T-helper 17 cell (primary cell): Measurements from ENCODE around the gene ETV6. TPM values are rescaled to one million over a fixed set of nuclear protein-coding genes. Genes with fewer than 3 reads are reported as not detected.
"Not testable (repeated sequence)": the region's sequence is repeated elsewhere in the genome, so short reads cannot be mapped to it uniquely, and the experiment has no call there.

Experiments used
- ATAC-seq: fragments of 150-1000 bp; cut with Tn5 transposase; 2 replicates; pipeline ENCODE4 v1.10.0; 2021; ENCODE audit warnings: mild to moderate bottlenecking, moderate library complexity
- DNase-seq, 3 donors: peaks; one replicate each; pipeline versions ENCODE4 v3.0.0 to v3.0.0-alpha.2; 2020 to 2021
- H3K9me3 ChIP-seq: one replicate; pipeline ENCODE4 v1.7.0; 2013; ENCODE audit warnings: low read length, mild to moderate bottlenecking; ENCODE audit not compliant: control insufficient read depth, poor library complexity, severe bottlenecking
- H3K27ac Mint-ChIP-seq: one replicate; pipeline ENCODE4 v1.8.0; 2022; ENCODE audit warnings: mild to moderate bottlenecking, moderate library complexity, mixed read lengths
- H3K27me3 Mint-ChIP-seq: one replicate; pipeline ENCODE4 v1.8.0; 2022; ENCODE audit warnings: mixed read lengths
- H3K36me3 Mint-ChIP-seq: one replicate; pipeline ENCODE4 v1.8.0; 2022; ENCODE audit warnings: low read depth, mixed read lengths
- H3K4me1 Mint-ChIP-seq: one replicate; pipeline ENCODE4 v1.8.0; 2022; ENCODE audit warnings: mild to moderate bottlenecking, mixed read lengths
- H3K4me3 Mint-ChIP-seq: one replicate; pipeline ENCODE4 v1.8.0; 2022; ENCODE audit warnings: mild to moderate bottlenecking, moderate library complexity, mixed read lengths
- total RNA-seq, 4 donors: library from RNA in 2 of 4; stranded (reverse) in 2 of 4; gene quantifications; one replicate each; pipeline ENCODE4 v1.2.3 and lab custom pipeline; 2022 to 2026

ETV6 gene
- total RNA-seq, 2 donors from 2014 or later = 57.3 to 60.6 TPM

GRCh38 chr12:11630046-11630706 lies 19.3 kb upstream of the ETV6 start:
- DNase-seq (no peak), ATAC-seq (no peak)
- Mint-ChIP-seq H3K27ac (no peak overlapping the region), H3K4me1 (peaks cover 2% of the 10 kb centered on the region), H3K36me3 (no peaks in the 10 kb centered on the region), H3K4me3 (no peak overlapping the region), H3K27me3 (peaks cover 6% of the 10 kb centered on the region)
- H3K9me3 ChIP-seq = no peaks in the 10 kb centered on the region

- H3K27ac Mint-ChIP-seq = no peak overlapping the region
- H3K4me1 Mint-ChIP-seq = no peaks in the 10 kb centered on the region
- DNase-seq (no peak), ATAC-seq (no peak)
- no peak overlapping the region for H3K4me3 Mint-ChIP-seq
- peaks cover 6% of the 10 kb centered on the region for H3K27me3 Mint-ChIP-seq
- H3K9me3 ChIP-seq = no peaks in the 10 kb centered on the region
- no peaks in the 10 kb centered on the region for H3K36me3 Mint-ChIP-seq
Measured at GRCh38 chr12:11631288-11631687, 18.2 kb upstream of the ETV6 start.

- DNase-seq, H3K27me3 Mint-ChIP-seq, H3K27ac Mint-ChIP-seq, ATAC-seq, H3K36me3 Mint-ChIP-seq, H3K9me3 ChIP-seq, H3K4me3 Mint-ChIP-seq, H3K4me1 Mint-ChIP-seq: not testable (repeated sequence)
Measured at GRCh38 chr12:11631881-11632280, 17.6 kb upstream of the ETV6 start.

- DNase-seq (no peak), ATAC-seq (no peak)
- Mint-ChIP-seq H3K4me3 (no peak overlapping the region), H3K27me3 (peaks cover 6% of the 10 kb centered on the region), H3K4me1 (no peaks in the 10 kb centered on the region), H3K27ac (no peak overlapping the region), H3K36me3 (no peaks in the 10 kb centered on the region)
- H3K9me3 ChIP-seq = no peaks in the 10 kb centered on the region
Measured at GRCh38 chr12:11633968-11634367, 15.5 kb upstream of the ETV6 start.

GRCh38 chr12:11635341-11635740 lies 14.1 kb upstream of the ETV6 start:
- Mint-ChIP-seq H3K4me1 (no peaks in the 10 kb centered on the region), H3K36me3 (no peaks in the 10 kb centered on the region), H3K27ac (no peak overlapping the region), H3K4me3 (no peak overlapping the region), H3K27me3 (peaks cover 2% of the 10 kb centered on the region)
- DNase-seq (no peak), ATAC-seq (no peak)
- H3K9me3 ChIP-seq = no peaks in the 10 kb centered on the region

- no peak for DNase-seq
- Mint-ChIP-seq H3K4me1 (no peaks in the 10 kb centered on the region), H3K36me3 (no peaks in the 10 kb centered on the region), H3K4me3 (no peak overlapping the region), H3K27me3 (no peaks in the 10 kb centered on the region), H3K27ac (no peak overlapping the region)
- ATAC-seq = no peak
- no peaks in the 10 kb centered on the region for H3K9me3 ChIP-seq
Measured at GRCh38 chr12:11638315-11638916, 11.1 kb upstream of the ETV6 start.

GRCh38 chr12:11639454-11639853 lies 10.0 kb upstream of the ETV6 start:
- H3K9me3 ChIP-seq = no peaks in the 10 kb centered on the region
- no peaks in the 10 kb centered on the region for H3K4me1 Mint-ChIP-seq
- no peaks in the 10 kb centered on the region for H3K27me3 Mint-ChIP-seq
- H3K27ac Mint-ChIP-seq = no peak overlapping the region
- ATAC-seq (no peak), DNase-seq (no peak)
- H3K36me3 Mint-ChIP-seq = no peaks in the 10 kb centered on the region
- no peak overlapping the region for H3K4me3 Mint-ChIP-seq

GRCh38 chr12:11641522-11641921 lies 8.0 kb upstream of the ETV6 start:
- H3K36me3 Mint-ChIP-seq = no peaks in the 10 kb centered on the region
- ATAC-seq (no peak), DNase-seq (no peak)
- no peaks in the 10 kb centered on the region for H3K27me3 Mint-ChIP-seq
- H3K27ac Mint-ChIP-seq = no peak overlapping the region
- no peaks in the 10 kb centered on the region for H3K4me1 Mint-ChIP-seq
- H3K4me3 Mint-ChIP-seq = no peak overlapping the region
- no peaks in the 10 kb centered on the region for H3K9me3 ChIP-seq

GRCh38 chr12:11642785-11643184 lies 6.7 kb upstream of the ETV6 start:
- no peak for ATAC-seq
- Mint-ChIP-seq H3K27ac (peak overlapping the region; percentile 4), H3K4me3 (no peak overlapping the region), H3K36me3 (no peaks in the 10 kb centered on the region), H3K27me3 (no peaks in the 10 kb centered on the region), H3K4me1 (no peaks in the 10 kb centered on the region)
- DNase-seq = no peak
- no peaks in the 10 kb centered on the region for H3K9me3 ChIP-seq

GRCh38 chr12:11645391-11645790 lies 4.1 kb upstream of the ETV6 start:
- Mint-ChIP-seq H3K27me3 (no peaks in the 10 kb centered on the region), H3K27ac (no peak overlapping the region), H3K36me3 (peaks cover 4% of the 10 kb centered on the region), H3K4me1 (peaks cover 2% of the 10 kb centered on the region), H3K4me3 (no peak overlapping the region)
- ATAC-seq = no peak
- no peak for DNase-seq
- no peaks in the 10 kb centered on the region for H3K9me3 ChIP-seq

GRCh38 chr12:11648514-11649412 lies 711 bp upstream of the ETV6 start:
- Mint-ChIP-seq H3K4me3 (peak overlapping the region; percentile 98), H3K36me3 (peaks cover 4% of the 10 kb centered on the region), H3K4me1 (peaks cover 29% of the 10 kb centered on the region), H3K27ac (peak overlapping the region; percentile 96), H3K27me3 (no peaks in the 10 kb centered on the region)
- peak; percentile 42 to 72 (median 68) for DNase-seq
- H3K9me3 ChIP-seq = no peaks in the 10 kb centered on the region
- ATAC-seq = peak; percentile 59

- Mint-ChIP-seq H3K4me1 (peaks cover 38% of the 10 kb centered on the region), H3K27ac (peak overlapping the region; percentile 96), H3K36me3 (peaks cover 4% of the 10 kb centered on the region), H3K4me3 (peak overlapping the region; percentile 98), H3K27me3 (no peaks in the 10 kb centered on the region)
- ATAC-seq (peak; percentile 20), DNase-seq (no peak)
- H3K9me3 ChIP-seq = no peaks in the 10 kb centered on the region
Measured at GRCh38 chr12:11650286-11651281, 1.1 kb downstream of the ETV6 start.
